IMR-90 (cell line): ENCODE data around the gene DACH1. TPM values are rescaled to one million over a fixed set of nuclear protein-coding genes. Genes with fewer than 3 reads are reported as not detected.

ENCODE experiments used
- ATAC-seq: fragments of 200-7000 bp; cut with Tn5 transposase; 2 replicates; pipeline ENCODE4 v1.9.1; 2020; ENCODE audit warnings: low read depth, mild to moderate bottlenecking, moderate library complexity
- BruUV-seq: library from RNA; stranded (reverse); fragments of 400-500 nt; replicated peaks from 2 replicates; lab custom pipeline; 2021; lab: Mats Ljungman, UMichigan
- CTCF ChIA-PET: fragments of 300-600 bp; formaldehyde crosslinking; extraction: SDS; loops from one replicate; lab custom pipeline; 2021; ENCODE audit warnings: antibody characterized with exemption; lab: Yijun Ruan, JAX
- POLR2A ChIA-PET: fragments of 300-600 bp; sonication (Branson Sonifier 250); formaldehyde crosslinking; loops from one replicate; lab custom pipeline; 2022; ENCODE audit warnings: antibody characterized with exemption; ENCODE audit not compliant: unreplicated experiment; lab: Charles Lee
- DNase-seq: peaks from one replicate; pipeline ENCODE4 v3.0.0; 2013
- H2AFZ ChIP-seq: replicated peaks from 2 replicates; pipeline ENCODE3; 2013; ENCODE audit warnings: low read length, mild to moderate bottlenecking; ENCODE audit not compliant: poor library complexity
- H2AK5ac ChIP-seq: 2 replicates; pipeline ENCODE4 v1.6.1; 2013; ENCODE audit warnings: low read depth, low read length, inconsistent platforms
- H2AK9ac ChIP-seq: replicated peaks from 2 replicates; pipeline ENCODE3; 2013; ENCODE audit warnings: mild to moderate bottlenecking, low read depth, low read length, moderate library complexity; ENCODE audit not compliant: poor library complexity
- H2BK120ac ChIP-seq: 2 replicates; pipeline ENCODE4 v1.6.1; 2013; ENCODE audit warnings: low read depth, low read length, inconsistent platforms
- H2BK15ac ChIP-seq: 3 replicates; pipeline ENCODE4 v1.6.1; 2013; ENCODE audit warnings: low read depth, low read length, inconsistent platforms
- H2BK20ac ChIP-seq: 2 replicates; pipeline ENCODE4 v1.6.1; 2013; ENCODE audit warnings: low read depth, mild to moderate bottlenecking, inconsistent platforms, low read length, moderate library complexity
- H2BK5ac ChIP-seq: 2 replicates; pipeline ENCODE4 v1.6.1; 2013; ENCODE audit warnings: mild to moderate bottlenecking, low read depth, low read length, inconsistent platforms; ENCODE audit not compliant: poor library complexity, severe bottlenecking
- H3K14ac ChIP-seq: replicated peaks from 2 replicates; pipeline ENCODE4 v1.6.1; 2013; ENCODE audit warnings: low read depth, low read length, inconsistent platforms
- H3K18ac ChIP-seq: 2 replicates; pipeline ENCODE4 v1.6.1; 2013; ENCODE audit warnings: low read depth, low read length, control low read depth
- H3K23ac ChIP-seq: 2 replicates; pipeline ENCODE4 v1.6.1; 2013; ENCODE audit warnings: low read depth, low read length, inconsistent platforms
- H3K27ac ChIP-seq: 2 replicates; pipeline ENCODE4 v1.5.1; 2013; ENCODE audit warnings: mild to moderate bottlenecking, control low read depth, low read length; ENCODE audit not compliant: insufficient read depth
- H3K27me3 ChIP-seq: 2 replicates; pipeline ENCODE4 v1.6.1; 2013; ENCODE audit warnings: low read length; ENCODE audit not compliant: control insufficient read depth, insufficient read depth
- H3K36me3 ChIP-seq: 2 replicates; pipeline ENCODE4 v1.6.1; 2013; ENCODE audit warnings: low read length, mixed read lengths; ENCODE audit not compliant: control insufficient read depth, insufficient read depth
- H3K4ac ChIP-seq: 2 replicates; pipeline ENCODE4 v1.6.1; 2013; ENCODE audit warnings: low read depth, low read length, inconsistent platforms
- H3K4me1 ChIP-seq: 2 replicates; pipeline ENCODE4 v1.6.1; 2013; ENCODE audit warnings: low read length, mixed read lengths; ENCODE audit not compliant: control insufficient read depth, insufficient read depth
- H3K4me2 ChIP-seq: 2 replicates; pipeline ENCODE4 v1.6.1; 2013; ENCODE audit warnings: low read depth, mild to moderate bottlenecking, control low read depth, low read length, moderate library complexity
- H3K4me3 ChIP-seq: 2 replicates; pipeline ENCODE4 v1.5.1; 2013; ENCODE audit warnings: low read depth, mild to moderate bottlenecking, control low read depth, low read length, moderate library complexity; ENCODE audit not compliant: insufficient read depth
- H3K56ac ChIP-seq: 2 replicates; pipeline ENCODE4 v1.6.1; 2013; ENCODE audit warnings: low read length, inconsistent platforms; ENCODE audit not compliant: insufficient read depth; ENCODE audit errors: extremely low read depth
- H3K79me1 ChIP-seq, 2 experiments: 2 replicates each; pipeline ENCODE4 v1.6.1; 2013; ENCODE audit warnings: low read length in 2 of 2, inconsistent platforms in 1 of 2, low read depth in 1 of 2
- H3K9ac ChIP-seq: 2 replicates; pipeline ENCODE4 v1.6.1; 2013; ENCODE audit warnings: low read depth, low read length, control low read depth
- H3K9me1 ChIP-seq: 2 replicates; pipeline ENCODE4 v1.6.1; 2013; ENCODE audit warnings: low read length, inconsistent platforms; ENCODE audit not compliant: insufficient read depth
- H3K9me3 ChIP-seq: 2 replicates; pipeline ENCODE4 v1.6.1; 2013; ENCODE audit warnings: low read length; ENCODE audit not compliant: control insufficient read depth, insufficient read depth
- H4K20me1 ChIP-seq: 2 replicates; pipeline ENCODE4 v1.6.1; 2013; ENCODE audit warnings: low read length, inconsistent platforms; ENCODE audit not compliant: insufficient read depth
- H4K5ac ChIP-seq: 2 replicates; pipeline ENCODE4 v1.6.1; 2013; ENCODE audit warnings: mild to moderate bottlenecking, low read depth, low read length, control low read depth
- H4K8ac ChIP-seq, 2 experiments: 2 replicates each; pipeline ENCODE4 v1.6.1; 2013; ENCODE audit warnings: low read depth in 2 of 2, low read length in 2 of 2, control low read depth in 1 of 2, inconsistent platforms in 1 of 2
- H4K91ac ChIP-seq: 2 replicates; pipeline ENCODE4 v1.6.1; 2013; ENCODE audit warnings: low read depth, low read length, inconsistent platforms; ENCODE audit not compliant: insufficient read depth
- BHLHE40 ChIP-seq: fragments of 150-350 bp; IDR thresholded peaks from 2 replicates; pipeline ENCODE4 v1.6.1; 2016; ENCODE audit warnings: mild to moderate bottlenecking, low read depth, low read length
- CHD1 ChIP-seq: IDR thresholded peaks from 2 replicates; pipeline ENCODE4 v1.6.1; 2012; ENCODE audit warnings: low read depth, low read length, improper control_type of control experiment
- MAFK ChIP-seq: IDR thresholded peaks from 2 replicates; pipeline ENCODE4 v1.6.1; 2012; ENCODE audit warnings: low read depth, low read length, improper control_type of control experiment
- NFE2L2 ChIP-seq: fragments of 150-350 bp; IDR thresholded peaks from 2 replicates; pipeline ENCODE4 v1.6.1; 2016; ENCODE audit warnings: low read depth, mild to moderate bottlenecking, low read length
- POLR2A ChIP-seq: IDR thresholded peaks from 2 replicates; pipeline ENCODE4 v1.6.1; 2012; ENCODE audit warnings: mild to moderate bottlenecking, low read depth, low read length
- SMC3 ChIP-seq: fragments of 150-350 bp; IDR thresholded peaks from 2 replicates; pipeline ENCODE4 v1.6.1; 2016; ENCODE audit warnings: low read depth, mild to moderate bottlenecking, antibody characterized with exemption, low read length, moderate library complexity
- dilution Hi-C: fragments of 300-500 bp; cut with HindIII; formaldehyde crosslinking; loops from one replicate; pipeline ENCODE4 v1.14.3; 2018; ENCODE audit warnings: low sequenced_read_pairs; ENCODE audit not compliant: unreplicated experiment
- in situ Hi-C: fragments of 300-500 bp; cut with MboI; formaldehyde crosslinking; loops from 3 replicates; pipeline ENCODE4 v1.14.3; 2019; ENCODE audit warnings: low sequenced_read_pairs, inconsistent platforms, mixed read lengths
- intact Hi-C: fragments of 100-400 bp; cut with micrococcal nuclease; formaldehyde crosslinking; loops from 2 replicates; pipeline ENCODE4 v1.10.0; 2022
- polyA plus RNA-seq, 3 experiments: library from polyadenylated mRNA; depleted of rRNA; stranded (reverse); fragments of >200 nt; gene quantifications; 2 replicates each; pipeline ENCODE4 v1.2.3, GENCODE V29; 2012; ENCODE audit warnings: low replicate concordance in 1 of 3
- total RNA-seq: library from RNA; depleted of rRNA; stranded (reverse); fragments of >200 nt; gene quantifications from 2 replicates; pipeline ENCODE4 v1.2.3, GENCODE V29; 2012

Gene DACH1
- total and polyA plus RNA-seq, 2 of the 4 experiments (the other 2 are of a cell fraction): not detected

DNA sequence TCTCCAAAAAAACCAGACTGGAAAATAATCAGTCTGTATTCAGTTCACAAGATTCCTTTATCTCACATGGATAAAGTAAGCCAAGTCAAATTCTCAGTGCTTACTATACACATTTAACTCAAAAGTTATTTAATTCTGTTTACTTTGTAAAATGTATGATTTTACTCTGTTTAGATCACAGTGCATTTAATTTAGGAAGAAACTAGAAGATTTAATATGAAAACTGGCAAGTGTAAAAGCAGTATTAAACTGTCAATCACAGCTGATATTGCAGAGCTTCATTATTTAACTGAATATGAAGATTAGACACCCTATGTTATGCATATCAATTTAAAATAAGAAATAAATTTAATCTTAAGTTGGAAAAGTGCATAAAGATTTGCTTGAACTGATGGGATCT lies 78.0 kb downstream of the DACH1 start:
- Histone ChIP-seq H3K18ac (no peak overlapping the region), H3K23ac (no peak overlapping the region), H4K5ac (no peak overlapping the region), H3K36me3 (no peaks in the 10 kb centered on the region), H4K8ac (no peak overlapping the region), H3K4me3 (no peak overlapping the region), H3K27ac (no peak overlapping the region), H3K27me3 (no peaks in the 10 kb centered on the region), H2BK15ac (no peak overlapping the region), H2AK9ac (no peak overlapping the region), H2BK20ac (no peak overlapping the region), H4K20me1 (no peaks in the 10 kb centered on the region), H3K9me1 (no peaks in the 10 kb centered on the region), H3K14ac (no peak overlapping the region), H2BK120ac (no peak overlapping the region), H2AFZ (no peak overlapping the region), H3K9me3 (no peaks in the 10 kb centered on the region), H3K79me1 (no peaks in the 10 kb centered on the region), H4K91ac (no peak overlapping the region), H3K56ac (no peak overlapping the region), H3K9ac (no peak overlapping the region), H3K4ac (no peak overlapping the region), H3K4me2 (no peak overlapping the region), H2AK5ac (no peak overlapping the region), H2BK5ac (no peak overlapping the region), H3K4me1 (no peaks in the 10 kb centered on the region)
- DNase-seq: no peak
- TF ChIP-seq SMC3: no peak
- TF ChIP-seq BHLHE40: no peak
- TF ChIP-seq MAFK: no peak
- TF ChIP-seq POLR2A: no peak
- no peak for TF ChIP-seq CHD1
- TF ChIP-seq NFE2L2: no peak
- in situ Hi-C loops: no loop called here
- ATAC-seq: no peak
- no TSS peak for BruUV-seq
- ChIA-PET POLR2A (no interaction called here), CTCF (no interaction called here)
- dilution Hi-C loops: no loop called here
- intact Hi-C loops: no loop called here
